Measurements from ENCODE around the gene NPM3.

DNA sequence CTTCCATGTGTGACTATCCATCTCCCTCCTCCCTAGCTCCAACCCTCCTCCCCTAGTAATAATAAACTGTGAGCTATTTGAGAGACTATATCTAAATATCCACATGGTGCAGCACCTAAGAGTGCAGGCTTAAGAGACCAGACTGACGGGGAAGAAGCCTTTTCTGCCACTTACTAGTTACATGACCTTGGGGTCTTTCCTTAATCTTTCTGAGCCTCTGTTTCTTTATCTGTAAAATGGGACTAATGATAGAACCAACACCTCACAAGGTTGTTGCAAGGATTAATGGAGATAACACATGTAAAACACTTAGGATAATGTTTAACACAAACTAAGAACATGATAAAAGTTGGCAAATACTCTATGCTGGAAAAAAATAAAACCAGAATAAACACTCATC, 51.1 kb downstream of the NPM3 start:
- TF ChIP-seq, protein P1, sequence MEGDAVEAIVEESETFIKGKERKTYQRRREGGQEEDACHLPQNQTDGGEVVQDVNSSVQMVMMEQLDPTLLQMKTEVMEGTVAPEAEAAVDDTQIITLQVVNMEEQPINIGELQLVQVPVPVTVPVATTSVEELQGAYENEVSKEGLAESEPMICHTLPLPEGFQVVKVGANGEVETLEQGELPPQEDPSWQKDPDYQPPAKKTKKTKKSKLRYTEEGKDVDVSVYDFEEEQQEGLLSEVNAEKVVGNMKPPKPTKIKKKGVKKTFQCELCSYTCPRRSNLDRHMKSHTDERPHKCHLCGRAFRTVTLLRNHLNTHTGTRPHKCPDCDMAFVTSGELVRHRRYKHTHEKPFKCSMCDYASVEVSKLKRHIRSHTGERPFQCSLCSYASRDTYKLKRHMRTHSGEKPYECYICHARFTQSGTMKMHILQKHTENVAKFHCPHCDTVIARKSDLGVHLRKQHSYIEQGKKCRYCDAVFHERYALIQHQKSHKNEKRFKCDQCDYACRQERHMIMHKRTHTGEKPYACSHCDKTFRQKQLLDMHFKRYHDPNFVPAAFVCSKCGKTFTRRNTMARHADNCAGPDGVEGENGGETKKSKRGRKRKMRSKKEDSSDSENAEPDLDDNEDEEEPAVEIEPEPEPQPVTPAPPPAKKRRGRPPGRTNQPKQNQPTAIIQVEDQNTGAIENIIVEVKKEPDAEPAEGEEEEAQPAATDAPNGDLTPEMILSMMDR (IDR thresholded peaks at IDR 0.05) = no peak
- TF ChIP-seq POLR2A (IDR thresholded peaks at IDR 0.05) = no peak
- TF ChIP-seq POLR2AphosphoS5 (IDR thresholded peaks at IDR 0.05) = no peak
